HCT116 (cell line): ENCODE measurements around the gene CEP55.

Experiments
- CTCF ChIP-seq, 3 experiments: fragments of 200-600 bp in 1 of 3; sonication (generic) in 1 of 3; IDR thresholded peaks in 2 of 3; conservative IDR thresholded peaks in 1 of 3; 2 replicates each; pipeline ENCODE4 v1.5.1; 2012 to 2017; ENCODE audit warnings: low read depth in 2 of 3, low read length in 2 of 3, antibody characterized with exemption in 1 of 3, borderline replicate concordance in 1 of 3, control low read depth in 1 of 3, mild to moderate bottlenecking in 1 of 3, mixed read lengths in 1 of 3, mixed run types in 1 of 3, moderate library complexity in 1 of 3; ENCODE audit not compliant: insufficient read depth in 1 of 3
- EZH2 ChIP-seq: fragments of 200-600 bp; sonication (generic); IDR thresholded peaks from 2 replicates; pipeline ENCODE4 v1.6.1; 2017; ENCODE audit warnings: antibody characterized with exemption, mixed run types
- POLR2A ChIP-seq: IDR thresholded peaks from 2 replicates; pipeline ENCODE4 v1.7.0; 2011; ENCODE audit warnings: borderline replicate concordance; ENCODE audit not compliant: insufficient read depth, insufficient read length; ENCODE audit errors: extremely low read depth
- SRF ChIP-seq: IDR thresholded peaks from 2 replicates; pipeline ENCODE4 v1.6.1; 2012; ENCODE audit warnings: low read depth
- ZNF274 ChIP-seq: fragments of 200-500 bp; sonication (Bioruptor generic); IDR thresholded peaks from 2 replicates; pipeline ENCODE4 v1.6.1; 2014; ENCODE audit warnings: mild to moderate bottlenecking, low read depth, low read length, inconsistent platforms

GRCh38 chr10:93518531-93518930, 22.1 kb downstream of the CEP55 start:
- TF ChIP-seq CTCF (IDR thresholded peaks at IDR 0.05 in 2 of 3, conservative IDR thresholded peaks at IDR 0.05 in 1 of 3; ENCODE audit: borderline replicate concordance in 1 of 3, insufficient read depth in 1 of 3, low read depth in 2 of 3, low read length in 2 of 3): no peak
- no peak for TF ChIP-seq SRF
- no peak for TF ChIP-seq POLR2A
- no peak for TF ChIP-seq ZNF274
- no peak for TF ChIP-seq EZH2
